ENCODE measurements around the gene KRTAP20-2. TPM values are rescaled to one million over a fixed set of nuclear protein-coding genes. Genes with fewer than 3 reads are reported as not detected.

The KRTAP20-2 gene
- total RNA-seq, 1 experiment from 2014 or later, result not detected

DNA sequence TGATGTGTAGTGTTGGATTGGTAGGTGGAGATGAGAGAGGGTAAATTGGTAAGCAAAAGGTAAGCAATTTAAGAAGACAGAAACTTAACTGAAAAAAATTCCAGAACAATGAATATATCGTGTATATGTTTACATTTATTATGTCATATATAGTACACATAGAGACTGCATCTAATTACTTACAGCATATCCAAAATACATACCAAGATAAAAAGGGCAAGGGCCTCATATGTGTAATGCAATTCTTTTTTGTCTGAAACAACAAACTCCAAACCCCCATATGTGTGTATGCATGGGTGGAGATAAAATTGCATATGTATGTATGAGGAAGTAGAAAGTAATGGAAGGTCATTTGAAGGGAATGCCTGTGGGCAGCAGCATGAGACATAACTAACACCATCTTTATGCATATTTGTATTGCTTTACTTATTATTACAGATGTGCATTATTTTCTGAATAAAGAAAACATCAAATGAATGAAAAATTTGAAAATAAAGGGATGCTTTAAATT, 12.0 kb downstream of the KRTAP20-2 start:
- H3K36me3 ChIP-seq, result no peaks in the 10 kb centered on the region
- no peaks in the 10 kb centered on the region for H3K9me3 ChIP-seq
- no peak overlapping the region for H3K4me3 ChIP-seq
- DNase-seq, result no peak
- H3K27me3 ChIP-seq, result no peaks in the 10 kb centered on the region

DNA sequence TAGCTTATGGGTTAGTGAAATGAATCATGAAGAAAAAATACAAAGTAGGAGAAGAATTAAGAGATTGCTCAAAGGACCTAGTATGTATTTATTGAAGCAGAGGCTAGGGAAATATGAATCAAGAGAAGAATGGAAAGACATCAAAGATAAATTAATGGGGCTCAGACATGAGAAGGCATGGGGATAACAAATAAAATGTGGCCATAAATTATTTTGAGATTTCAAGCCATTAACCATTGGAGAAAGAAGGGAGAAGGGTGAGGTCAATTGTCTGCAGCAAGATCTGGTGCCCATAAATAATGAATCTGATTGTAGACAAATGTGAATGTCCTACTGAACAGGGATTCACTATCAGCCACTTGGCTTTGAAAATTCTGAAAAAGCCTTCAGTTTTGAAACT, 17.9 kb downstream of the KRTAP20-2 start:
- Histone ChIP-seq H3K4me3 (no peak overlapping the region), H3K36me3 (no peaks in the 10 kb centered on the region), H3K27me3 (no peaks in the 10 kb centered on the region), H3K9me3 (no peaks in the 10 kb centered on the region)
- DNase-seq, result no peak

GRCh38 chr21:30668776-30669175, 33.8 kb downstream of the KRTAP20-2 start:
- Histone ChIP-seq H3K4me3 (no peak overlapping the region), H3K36me3 (no peaks in the 10 kb centered on the region), H3K9me3 (no peaks in the 10 kb centered on the region), H3K27me3 (no peaks in the 10 kb centered on the region)
- no peak for DNase-seq

DNA sequence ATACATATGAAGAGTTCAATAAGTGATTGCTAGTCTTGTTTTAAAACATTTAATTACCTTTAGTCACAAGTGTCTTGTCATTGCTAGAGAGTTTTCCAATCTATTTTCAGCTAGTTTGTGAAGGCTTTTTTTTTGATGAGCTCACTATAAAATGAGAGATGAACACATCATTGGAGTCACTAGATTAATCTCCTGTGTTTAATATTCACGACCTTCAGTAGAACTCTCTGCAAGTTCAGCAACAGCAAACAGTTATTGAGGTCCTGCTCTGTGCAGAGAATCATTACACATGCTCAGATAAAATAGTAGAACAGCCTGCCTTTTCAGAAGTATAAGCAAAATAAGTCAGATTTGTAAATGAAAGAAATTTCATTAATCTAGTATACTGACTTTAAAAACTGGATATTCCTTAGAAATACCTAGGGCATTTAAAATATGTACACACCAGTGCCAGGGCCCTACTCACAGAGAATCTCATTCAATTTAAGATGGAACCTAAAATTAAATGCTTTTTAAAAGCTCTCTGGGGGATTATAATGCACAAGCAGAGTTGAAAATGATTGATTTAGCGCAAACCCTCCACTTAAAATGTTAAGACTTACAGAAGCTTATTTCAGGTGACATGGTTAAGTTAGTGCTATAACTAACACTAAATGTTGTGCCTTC, 38.1 kb downstream of the KRTAP20-2 start:
- H3K9me3 ChIP-seq, result no peaks in the 10 kb centered on the region
- no peak overlapping the region for H3K4me3 ChIP-seq
- H3K27me3 ChIP-seq, result no peaks in the 10 kb centered on the region
- no peak for DNase-seq
- H3K36me3 ChIP-seq, result no peaks in the 10 kb centered on the region

- H3K27me3 ChIP-seq, result no peaks in the 10 kb centered on the region
- H3K4me3 ChIP-seq, result no peak overlapping the region
- H3K9me3 ChIP-seq, result no peaks in the 10 kb centered on the region
- H3K36me3 ChIP-seq, result no peaks in the 10 kb centered on the region
- DNase-seq, result no peak
Observed at GRCh38 chr21:30674312-30674711, 39.3 kb downstream of the KRTAP20-2 start.

- Histone ChIP-seq H3K9me3 (no peaks in the 10 kb centered on the region), H3K36me3 (no peaks in the 10 kb centered on the region), H3K27me3 (no peaks in the 10 kb centered on the region), H3K4me3 (no peak overlapping the region)
- DNase-seq, result no peak
Observed at GRCh38 chr21:30676737-30677136, 41.7 kb downstream of the KRTAP20-2 start.

DNA sequence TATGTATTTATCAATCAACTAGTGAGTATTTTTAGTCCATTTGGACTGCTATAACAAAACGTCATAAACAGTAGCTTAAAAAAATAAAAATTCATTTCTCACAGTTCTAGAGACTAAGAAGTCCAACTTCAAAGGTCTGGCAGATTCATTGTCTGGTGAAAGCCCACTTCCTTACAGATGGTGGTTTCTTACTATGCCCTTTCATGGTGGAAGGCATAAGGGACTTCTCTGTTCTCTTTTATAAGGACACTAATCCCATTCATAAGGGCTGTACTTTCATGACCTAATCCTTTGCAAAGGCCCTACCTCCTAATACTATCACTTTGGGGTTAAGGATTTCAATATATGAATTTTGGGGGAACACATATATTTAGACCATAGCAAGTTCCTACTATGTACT, 45.6 kb downstream of the KRTAP20-2 start:
- Histone ChIP-seq H3K4me3 (no peak overlapping the region), H3K27me3 (no peaks in the 10 kb centered on the region), H3K36me3 (no peaks in the 10 kb centered on the region), H3K9me3 (no peaks in the 10 kb centered on the region)
- no peak for DNase-seq

GRCh38 chr21:30684506-30684905, 49.5 kb downstream of the KRTAP20-2 start:
- no peaks in the 10 kb centered on the region for H3K36me3 ChIP-seq
- DNase-seq, result no peak
- H3K9me3 ChIP-seq, result no peaks in the 10 kb centered on the region
- H3K4me3 ChIP-seq, result no peak overlapping the region
- no peaks in the 10 kb centered on the region for H3K27me3 ChIP-seq

Other genes starting within 250 kb of the KRTAP20-2 start
- not detected in 2 replicates for gene KRTAP13-1, start 239.2 kb upstream of the KRTAP20-2 start, total RNA-seq (2014; rRNA removed; shearing (Covaris generic); ENCODE audit: low replicate concordance)
- gene KRTAP13-3, start 209.3 kb upstream of the KRTAP20-2 start, total RNA-seq (2014; rRNA removed; shearing (Covaris generic); ENCODE audit: low replicate concordance), result not detected in 2 replicates
- gene KRTAP13-4, start 205.0 kb upstream of the KRTAP20-2 start, total RNA-seq (2014; rRNA removed; shearing (Covaris generic); ENCODE audit: low replicate concordance), result not detected in 2 replicates
- gene KRTAP15-1, start 194.9 kb upstream of the KRTAP20-2 start, total RNA-seq (2014; rRNA removed; shearing (Covaris generic); ENCODE audit: low replicate concordance), result not detected in 2 replicates
- not detected in 2 replicates for gene KRTAP19-1, start 154.8 kb upstream of the KRTAP20-2 start, total RNA-seq (2014; rRNA removed; shearing (Covaris generic); ENCODE audit: low replicate concordance)
- not detected in 2 replicates for gene KRTAP19-2, start 147.8 kb upstream of the KRTAP20-2 start, total RNA-seq (2014; rRNA removed; shearing (Covaris generic); ENCODE audit: low replicate concordance)
- gene KRTAP19-3, start 143.2 kb upstream of the KRTAP20-2 start, total RNA-seq (2014; rRNA removed; shearing (Covaris generic); ENCODE audit: low replicate concordance), result not detected in 2 replicates
- not detected in 2 replicates for gene KRTAP19-4, start 138.0 kb upstream of the KRTAP20-2 start, total RNA-seq (2014; rRNA removed; shearing (Covaris generic); ENCODE audit: low replicate concordance)
- gene KRTAP19-5, start 133.1 kb upstream of the KRTAP20-2 start, total RNA-seq (2014; rRNA removed; shearing (Covaris generic); ENCODE audit: low replicate concordance), result not detected in 2 replicates
- not detected in 2 replicates for gene KRTAP19-6, start 93.3 kb upstream of the KRTAP20-2 start, total RNA-seq (2014; rRNA removed; shearing (Covaris generic); ENCODE audit: low replicate concordance)
- gene KRTAP19-7, start 73.9 kb upstream of the KRTAP20-2 start, total RNA-seq (2014; rRNA removed; shearing (Covaris generic); ENCODE audit: low replicate concordance), result not detected in 2 replicates
- gene KRTAP22-2, start 44.8 kb upstream of the KRTAP20-2 start, total RNA-seq (2014; rRNA removed; shearing (Covaris generic); ENCODE audit: low replicate concordance), result not detected in 2 replicates
- not detected in 2 replicates for gene KRTAP6-3, start 42.8 kb upstream of the KRTAP20-2 start, total RNA-seq (2014; rRNA removed; shearing (Covaris generic); ENCODE audit: low replicate concordance)
- gene KRTAP6-2, start 36.3 kb upstream of the KRTAP20-2 start, total RNA-seq (2014; rRNA removed; shearing (Covaris generic); ENCODE audit: low replicate concordance), result not detected in 2 replicates
- not detected in 2 replicates for gene KRTAP22-1, start 34.1 kb upstream of the KRTAP20-2 start, total RNA-seq (2014; rRNA removed; shearing (Covaris generic); ENCODE audit: low replicate concordance)
- not detected in 2 replicates for gene KRTAP6-1, start 21.3 kb upstream of the KRTAP20-2 start, total RNA-seq (2014; rRNA removed; shearing (Covaris generic); ENCODE audit: low replicate concordance)
- not detected in 2 replicates for gene KRTAP20-1, start 18.8 kb upstream of the KRTAP20-2 start, total RNA-seq (2014; rRNA removed; shearing (Covaris generic); ENCODE audit: low replicate concordance)
- gene KRTAP20-4, start 14.6 kb upstream of the KRTAP20-2 start, total RNA-seq (2014; rRNA removed; shearing (Covaris generic); ENCODE audit: low replicate concordance), result not detected in 2 replicates
- gene KRTAP20-3, start 7.7 kb downstream of the KRTAP20-2 start, total RNA-seq (2014; rRNA removed; shearing (Covaris generic); ENCODE audit: low replicate concordance), result not detected in 2 replicates
- not detected in 2 replicates for gene KRTAP21-3, start 83.6 kb downstream of the KRTAP20-2 start, total RNA-seq (2014; rRNA removed; shearing (Covaris generic); ENCODE audit: low replicate concordance)
- gene KRTAP21-2, start 112.1 kb downstream of the KRTAP20-2 start, total RNA-seq (2014; rRNA removed; shearing (Covaris generic); ENCODE audit: low replicate concordance), result not detected in 2 replicates
- not detected in 2 replicates for gene KRTAP21-1, start 120.2 kb downstream of the KRTAP20-2 start, total RNA-seq (2014; rRNA removed; shearing (Covaris generic); ENCODE audit: low replicate concordance)
- not detected in 2 replicates for gene KRTAP8-1, start 178.1 kb downstream of the KRTAP20-2 start, total RNA-seq (2014; rRNA removed; shearing (Covaris generic); ENCODE audit: low replicate concordance)
- not detected in 2 replicates for gene KRTAP7-1, start 194.6 kb downstream of the KRTAP20-2 start, total RNA-seq (2014; rRNA removed; shearing (Covaris generic); ENCODE audit: low replicate concordance)
- not detected in 2 replicates for gene KRTAP11-1, start 246.4 kb downstream of the KRTAP20-2 start, total RNA-seq (2014; rRNA removed; shearing (Covaris generic); ENCODE audit: low replicate concordance)